Measurements from ENCODE around the gene SV2A. TPM values are rescaled to one million over a fixed set of nuclear protein-coding genes. Genes with fewer than 3 reads are reported as not detected.

SV2A gene
- total and polyA plus RNA-seq, 8 donors: 0.46 to 4.6 (median 1.4) TPM; not detected in 1

DNA sequence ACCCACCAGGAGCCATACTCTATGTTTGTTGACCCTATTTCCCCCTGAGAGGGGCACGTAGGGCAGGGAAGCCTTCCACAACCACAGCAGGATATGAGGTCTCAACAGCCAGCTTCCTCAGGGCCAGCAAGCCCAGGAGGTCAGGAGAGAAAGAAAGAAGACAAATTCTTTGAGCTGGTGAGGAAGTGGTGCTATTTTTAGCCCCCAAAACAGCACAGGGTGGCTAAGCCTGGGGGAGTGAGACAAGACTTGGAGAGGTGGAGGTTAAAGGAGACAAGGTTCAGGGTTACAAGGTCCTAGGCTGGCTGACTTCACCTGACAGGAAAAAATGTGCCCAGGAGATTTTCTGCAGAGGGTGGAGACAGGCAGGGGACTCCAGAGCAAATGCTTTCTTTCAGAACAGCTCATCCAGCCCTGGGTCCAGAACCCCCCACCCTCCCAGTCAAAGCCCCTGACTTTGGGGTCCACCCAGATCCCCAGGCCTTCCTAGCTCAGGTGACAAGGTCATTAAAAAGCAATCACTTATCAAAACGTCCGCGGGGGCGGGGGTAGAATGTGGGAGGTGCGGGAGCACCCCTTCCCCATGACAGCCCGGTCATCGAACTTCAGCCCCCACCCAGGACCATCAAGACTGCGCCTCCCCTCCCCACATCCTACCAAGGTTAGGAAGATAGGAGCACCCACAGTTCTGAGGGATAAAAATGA lies 1.3 kb downstream of the SV2A start:
- Histone ChIP-seq H3K4me3 (peak overlapping the region; percentile 46 to 49 (median 47)), H3K36me3 (peaks cover 0 to 10% (median 6%) of the 10 kb centered on the region in 4 donors), H3K27me3 (peaks cover 0 to 21% (median 15%) of the 10 kb centered on the region in 3 donors), H3K27ac (peak overlapping the region in 2 of 5 donors; percentile 8 to 18), H3K4me1 (peaks cover 9 to 27% (median 17%) of the 10 kb centered on the region in 4 donors), H3K9me3 (no peaks in the 10 kb centered on the region)
- TF ChIP-seq EP300 (IDR thresholded peaks at IDR 0.05): no peak
- TF ChIP-seq, protein P1, sequence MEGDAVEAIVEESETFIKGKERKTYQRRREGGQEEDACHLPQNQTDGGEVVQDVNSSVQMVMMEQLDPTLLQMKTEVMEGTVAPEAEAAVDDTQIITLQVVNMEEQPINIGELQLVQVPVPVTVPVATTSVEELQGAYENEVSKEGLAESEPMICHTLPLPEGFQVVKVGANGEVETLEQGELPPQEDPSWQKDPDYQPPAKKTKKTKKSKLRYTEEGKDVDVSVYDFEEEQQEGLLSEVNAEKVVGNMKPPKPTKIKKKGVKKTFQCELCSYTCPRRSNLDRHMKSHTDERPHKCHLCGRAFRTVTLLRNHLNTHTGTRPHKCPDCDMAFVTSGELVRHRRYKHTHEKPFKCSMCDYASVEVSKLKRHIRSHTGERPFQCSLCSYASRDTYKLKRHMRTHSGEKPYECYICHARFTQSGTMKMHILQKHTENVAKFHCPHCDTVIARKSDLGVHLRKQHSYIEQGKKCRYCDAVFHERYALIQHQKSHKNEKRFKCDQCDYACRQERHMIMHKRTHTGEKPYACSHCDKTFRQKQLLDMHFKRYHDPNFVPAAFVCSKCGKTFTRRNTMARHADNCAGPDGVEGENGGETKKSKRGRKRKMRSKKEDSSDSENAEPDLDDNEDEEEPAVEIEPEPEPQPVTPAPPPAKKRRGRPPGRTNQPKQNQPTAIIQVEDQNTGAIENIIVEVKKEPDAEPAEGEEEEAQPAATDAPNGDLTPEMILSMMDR (IDR thresholded peaks at IDR 0.05): no peak
- TF ChIP-seq POLR2AphosphoS5 (IDR thresholded peaks at IDR 0.05): no peak
- WGBS, 5 donors: 14 to 55% (median 19%) methylated on average over 1 to 9 of the region's 9 CpGs
- intact Hi-C loops (cut with DNase I; ENCODE audit: low total_unique reads): no loop called here
- DNase-seq: peak in 1 of 2 donors; percentile 21

DNA sequence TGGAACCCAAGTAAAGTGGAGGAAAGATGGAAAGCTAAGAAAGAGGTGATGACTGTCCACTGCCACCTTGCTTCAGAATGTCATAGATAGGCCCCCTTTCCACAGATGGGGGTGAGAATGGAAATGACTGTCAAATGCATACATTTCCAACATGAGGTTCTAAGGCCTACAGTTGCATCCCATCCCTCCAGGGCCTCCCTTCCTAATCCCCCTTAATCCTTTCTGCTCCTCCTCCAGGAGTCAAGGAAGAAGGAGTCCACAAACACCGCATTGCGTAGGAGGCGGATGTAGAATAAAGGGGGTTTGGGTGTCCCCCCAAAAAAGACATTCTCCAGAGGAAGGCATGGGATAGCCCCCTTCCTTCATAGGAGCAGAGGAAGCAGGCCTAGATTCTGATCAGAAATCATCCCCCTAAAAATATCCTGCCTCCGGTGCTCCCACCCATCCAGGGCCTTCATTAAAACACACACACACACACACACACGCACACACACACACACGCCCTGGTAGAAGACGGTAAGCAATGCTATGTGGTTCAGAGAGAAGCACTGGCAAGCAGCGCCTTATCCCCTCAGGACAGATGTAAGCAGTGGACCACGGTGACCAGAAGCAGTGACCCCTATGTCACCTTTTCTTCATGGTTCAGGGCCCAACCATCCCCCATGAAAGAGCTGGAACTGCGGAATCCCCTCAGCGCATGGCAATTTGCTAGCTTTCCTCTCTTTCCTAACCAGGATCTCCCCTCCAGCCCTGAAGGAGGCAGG lies 2.0 kb downstream of the SV2A start:
- Histone ChIP-seq H3K9me3 (no peaks in the 10 kb centered on the region), H3K4me1 (peaks cover 9 to 27% (median 17%) of the 10 kb centered on the region in 4 donors), H3K27ac (peak overlapping the region in 1 of 5 donors; percentile 8), H3K36me3 (peaks cover 0 to 8% (median 5%) of the 10 kb centered on the region in 4 donors), H3K27me3 (peaks cover 0 to 21% (median 15%) of the 10 kb centered on the region in 3 donors), H3K4me3 (no peak overlapping the region)
- intact Hi-C loops (cut with DNase I; ENCODE audit: low total_unique reads): no loop called here
- no peak for TF ChIP-seq POLR2AphosphoS5 (IDR thresholded peaks at IDR 0.05)
- TF ChIP-seq POLR2A (IDR thresholded peaks at IDR 0.05): no peak
- no peak for TF ChIP-seq EP300 (IDR thresholded peaks at IDR 0.05)
- TF ChIP-seq, protein P1 (IDR thresholded peaks at IDR 0.05): no peak
- WGBS, 5 donors: 79 to 89% (median 83%) methylated on average over 11 of the region's 11 CpGs
- no peak for DNase-seq

DNA sequence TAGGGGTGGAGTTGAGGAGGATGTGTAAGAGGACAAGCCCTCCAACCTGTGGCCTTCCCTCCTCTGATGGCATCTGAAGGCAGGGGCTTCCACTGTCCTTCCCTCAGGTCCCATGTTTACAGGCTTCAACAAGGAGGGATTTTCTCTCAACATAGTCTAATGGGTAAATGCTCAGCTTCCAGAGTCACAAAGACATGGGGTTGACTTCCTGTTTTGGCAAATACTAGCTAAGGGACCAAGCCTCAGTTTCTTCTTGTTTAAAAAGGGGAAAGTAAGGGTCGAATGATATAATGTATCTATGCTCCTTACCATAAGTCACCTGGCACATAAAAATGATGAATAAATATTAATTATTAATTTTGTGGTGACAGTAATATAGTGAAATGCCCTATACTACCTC lies 3.1 kb downstream of the SV2A start:
- 78 to 89% (median 78%) methylated on average over 1 of the region's 1 CpG for WGBS, 5 donors
- intact Hi-C loops (cut with DNase I; ENCODE audit: low total_unique reads): no loop called here
- Histone ChIP-seq H3K4me1 (peaks cover 9 to 27% (median 17%) of the 10 kb centered on the region in 4 donors), H3K4me3 (no peak overlapping the region), H3K27ac (no peak overlapping the region), H3K36me3 (peaks cover 0 to 8% (median 5%) of the 10 kb centered on the region in 4 donors), H3K9me3 (no peaks in the 10 kb centered on the region), H3K27me3 (peaks cover 0 to 21% (median 15%) of the 10 kb centered on the region in 3 donors)
- TF ChIP-seq, protein P1 (IDR thresholded peaks at IDR 0.05): no peak
- TF ChIP-seq POLR2AphosphoS5 (IDR thresholded peaks at IDR 0.05) (no peak), EP300 (IDR thresholded peaks at IDR 0.05) (no peak), POLR2A (IDR thresholded peaks at IDR 0.05) (no peak)
- no peak for DNase-seq

DNA sequence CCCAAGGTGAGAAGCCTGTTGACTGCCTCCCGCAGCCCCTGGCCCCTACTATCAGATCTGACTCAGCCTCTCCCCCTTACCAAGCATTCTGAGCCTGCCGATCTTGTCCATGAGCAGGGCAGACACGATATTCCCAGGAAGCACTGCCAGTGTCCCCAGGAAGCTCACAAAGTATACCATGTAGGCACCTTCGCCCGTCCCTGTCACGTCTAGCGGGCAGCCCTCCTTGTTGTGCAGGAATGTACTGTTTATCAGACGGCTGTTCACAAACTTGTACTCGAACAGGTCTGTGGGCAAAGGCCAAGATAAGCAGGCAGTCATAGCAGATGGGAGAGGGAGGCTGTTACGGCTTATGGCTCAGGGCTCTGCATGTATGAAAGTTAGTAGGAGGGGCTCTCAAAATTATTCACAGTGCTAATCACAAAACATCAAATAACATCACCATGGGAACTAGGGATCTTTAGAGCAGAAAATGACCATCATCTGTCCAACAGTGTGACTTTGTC lies 11.0 kb downstream of the SV2A start:
- H3K27me3 ChIP-seq: no peaks in the 10 kb centered on the region
- TF ChIP-seq EP300 (IDR thresholded peaks at IDR 0.05) (no peak), POLR2A (IDR thresholded peaks at IDR 0.05) (no peak)
- TF ChIP-seq, protein P1 (IDR thresholded peaks at IDR 0.05): no peak
- DNase-seq: no peak
- no peaks in the 10 kb centered on the region for H3K4me1 ChIP-seq
- no peak overlapping the region for H3K4me3 ChIP-seq
- intact Hi-C loops (cut with DNase I; ENCODE audit: low total_unique reads): no loop called here
- WGBS, 5 donors: 35 to 53% (median 46%) methylated on average over 10 of the region's 10 CpGs
- H3K9me3 ChIP-seq: no peaks in the 10 kb centered on the region
- H3K27ac ChIP-seq: no peak overlapping the region
- H3K36me3 ChIP-seq: peaks cover 0 to 19% (median 12%) of the 10 kb centered on the region in 4 donors
